Uterus (tissue), 4 donors: ENCODE data around the gene NAA60. TPM values are rescaled to one million over a fixed set of nuclear protein-coding genes. Genes with fewer than 3 reads are reported as not detected.
"Not testable (repeated sequence)": the region's sequence is repeated elsewhere in the genome, so short reads cannot be mapped to it uniquely, and the experiment has no call there.

Experiments
- DNase-seq, 2 donors: peaks; one replicate each; pipeline ENCODE4 v3.0.0-alpha.2; 2019 to 2020
- H3K27ac ChIP-seq, 2 donors: fragments of 200-600 bp; sonication (generic); 1 replicate in 1 of 2; 2 replicates in 1 of 2; pipeline ENCODE4 v1.5.1; 2016 to 2018
- H3K27me3 ChIP-seq, 2 donors: fragments of 200-600 bp; sonication (generic); one replicate each; pipeline ENCODE4 v1.5.1; 2018 to 2019; ENCODE audit warnings: control low read depth in 1 of 2
- H3K36me3 ChIP-seq, 2 donors: fragments of 200-600 bp; sonication (generic); one replicate each; pipeline ENCODE4 v1.5.1; 2019; ENCODE audit warnings: control low read depth in 1 of 2
- H3K4me1 ChIP-seq, 2 donors: fragments of 200-600 bp; sonication (generic); one replicate each; pipeline ENCODE4 v1.5.1; 2018 to 2019; ENCODE audit warnings: control low read depth in 1 of 2
- H3K4me3 ChIP-seq, 2 donors: fragments of 200-600 bp; sonication (generic); 1 replicate in 1 of 2; 2 replicates in 1 of 2; pipeline ENCODE4 v1.5.1; 2018 to 2019; ENCODE audit warnings: mild to moderate bottlenecking in 1 of 2
- H3K9me3 ChIP-seq, 2 donors: fragments of 200-600 bp; sonication (generic); one replicate each; pipeline ENCODE4 v1.5.1; 2019; ENCODE audit warnings: control low read depth in 1 of 2
- POLR2A ChIP-seq, 2 donors: fragments of 450-650 bp; IDR thresholded peaks; one replicate each; pipeline ENCODE4 v1.6.1; 2016; ENCODE audit warnings: antibody characterized with exemption in 2 of 2, mild to moderate bottlenecking in 1 of 2, moderate library complexity in 1 of 2
- intact Hi-C: fragments of 100-400 bp; cut with DNase I; formaldehyde crosslinking; loops from one replicate; pipeline ENCODE4 v1.15.1; 2023; ENCODE audit warnings: low total_unique reads
- total RNA-seq, 4 donors: library from RNA; depleted of rRNA in 3 of 4; stranded (reverse); fragments of >200 nt in 3 of 4; gene quantifications; one replicate each; pipeline versions ENCODE4 v1.1.0 to v1.2.4, GENCODE V29; 2014 to 2023
- TF ChIP-seq, protein P1 (sequence below), 4 experiments: fragments of 200-600 bp in 2 of 4; fragments of 450-650 bp in 2 of 4; sonication (generic) in 2 of 4; IDR thresholded peaks; one replicate each; pipeline ENCODE4 v1.5.1; 2016 to 2019; ENCODE audit warnings: antibody characterized with exemption in 4 of 4, mild to moderate bottlenecking in 2 of 4, moderate library complexity in 1 of 4
- donor health status: DM: yes; HTN: yes; CAD: no.

NAA60 gene
- total RNA-seq, 4 donors from 2014 or later = 17.4 to 45.1 (median 27.9) TPM

DNA sequence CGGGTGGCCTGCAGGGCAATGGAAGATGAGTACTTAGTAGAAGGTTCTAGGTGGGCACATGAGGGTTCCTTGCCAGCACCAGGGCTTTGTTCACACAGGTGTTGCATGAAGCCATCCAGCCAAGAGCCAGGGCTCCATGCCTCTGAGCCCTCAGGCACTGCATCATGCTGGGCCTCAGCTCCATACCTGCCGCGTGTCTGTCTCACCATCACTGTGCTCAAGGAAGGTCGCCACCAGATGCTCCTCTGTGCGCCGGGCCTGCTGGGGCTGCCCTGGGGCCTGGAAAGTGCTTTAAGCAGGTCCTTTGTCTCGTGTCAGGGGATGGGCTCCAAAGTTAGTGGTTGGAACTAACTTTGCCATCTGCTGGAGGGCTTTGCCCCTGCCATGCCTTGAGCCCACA lies 26.3 kb downstream of the NAA60 start:
- H3K27ac ChIP-seq = no peak overlapping the region
- no peak overlapping the region for H3K4me3 ChIP-seq
- no peaks in the 10 kb centered on the region for H3K4me1 ChIP-seq
- H3K27me3 ChIP-seq = no peaks in the 10 kb centered on the region
- no peaks in the 10 kb centered on the region for H3K36me3 ChIP-seq
- H3K9me3 ChIP-seq = no peaks in the 10 kb centered on the region
- TF ChIP-seq, protein P1, sequence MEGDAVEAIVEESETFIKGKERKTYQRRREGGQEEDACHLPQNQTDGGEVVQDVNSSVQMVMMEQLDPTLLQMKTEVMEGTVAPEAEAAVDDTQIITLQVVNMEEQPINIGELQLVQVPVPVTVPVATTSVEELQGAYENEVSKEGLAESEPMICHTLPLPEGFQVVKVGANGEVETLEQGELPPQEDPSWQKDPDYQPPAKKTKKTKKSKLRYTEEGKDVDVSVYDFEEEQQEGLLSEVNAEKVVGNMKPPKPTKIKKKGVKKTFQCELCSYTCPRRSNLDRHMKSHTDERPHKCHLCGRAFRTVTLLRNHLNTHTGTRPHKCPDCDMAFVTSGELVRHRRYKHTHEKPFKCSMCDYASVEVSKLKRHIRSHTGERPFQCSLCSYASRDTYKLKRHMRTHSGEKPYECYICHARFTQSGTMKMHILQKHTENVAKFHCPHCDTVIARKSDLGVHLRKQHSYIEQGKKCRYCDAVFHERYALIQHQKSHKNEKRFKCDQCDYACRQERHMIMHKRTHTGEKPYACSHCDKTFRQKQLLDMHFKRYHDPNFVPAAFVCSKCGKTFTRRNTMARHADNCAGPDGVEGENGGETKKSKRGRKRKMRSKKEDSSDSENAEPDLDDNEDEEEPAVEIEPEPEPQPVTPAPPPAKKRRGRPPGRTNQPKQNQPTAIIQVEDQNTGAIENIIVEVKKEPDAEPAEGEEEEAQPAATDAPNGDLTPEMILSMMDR (IDR thresholded peaks at IDR 0.05) = no peak
- TF ChIP-seq POLR2A (IDR thresholded peaks at IDR 0.05) = no peak
- no peak for DNase-seq
- intact Hi-C loops = no loop called here

DNA sequence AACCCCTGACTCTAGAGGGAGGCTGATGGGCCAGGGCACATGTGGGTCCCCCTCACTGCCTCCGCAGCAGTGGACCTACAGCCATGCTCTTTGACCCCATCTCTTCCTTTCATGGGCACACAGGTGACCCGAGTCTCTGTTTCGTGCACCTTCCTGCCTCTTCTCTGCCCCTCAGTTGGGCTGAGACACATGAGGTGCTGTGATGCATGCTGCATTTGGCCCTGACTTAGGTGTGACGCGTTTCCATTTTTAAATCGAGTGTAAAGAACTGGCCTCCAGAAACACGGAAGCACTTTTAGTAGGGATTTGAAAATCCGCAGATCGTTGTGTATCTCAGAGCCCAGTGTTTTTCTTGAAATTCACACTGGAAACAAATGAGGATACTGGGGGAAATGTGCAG lies 27.2 kb downstream of the NAA60 start:
- H3K4me1 ChIP-seq = no peaks in the 10 kb centered on the region
- H3K27me3 ChIP-seq = no peaks in the 10 kb centered on the region

DNA sequence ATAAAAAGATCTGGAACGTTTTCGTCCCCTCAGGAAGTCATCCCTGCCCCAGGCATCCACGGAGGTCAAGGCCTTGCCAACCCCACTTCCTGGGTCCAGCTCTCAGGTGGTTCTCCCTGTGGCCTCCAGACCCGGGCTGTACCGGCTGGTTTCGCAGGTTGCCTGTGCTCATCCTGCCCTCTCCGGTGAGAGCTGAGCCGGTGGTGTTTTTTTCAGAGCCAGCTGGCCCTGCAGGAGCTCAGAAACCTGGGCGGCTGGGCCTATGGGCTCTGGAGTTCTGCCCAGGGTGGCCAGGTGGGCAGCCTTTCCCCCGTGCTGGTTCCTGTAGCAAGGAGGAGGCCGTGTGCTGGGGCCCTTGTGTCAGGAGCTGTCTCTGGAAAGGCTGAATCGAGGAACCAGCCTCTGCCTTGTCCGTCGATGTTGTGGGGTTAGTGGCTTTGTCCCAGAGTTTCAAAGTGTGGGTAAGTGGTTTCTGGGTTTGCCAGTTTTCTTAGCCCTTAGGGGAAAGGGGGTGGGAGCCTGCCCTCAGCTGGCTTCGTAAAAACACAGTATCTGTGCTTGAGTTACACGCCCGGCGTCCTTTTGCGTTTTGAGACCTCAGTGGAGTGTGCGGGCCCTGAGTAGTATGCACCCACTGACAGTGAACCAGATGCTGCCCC lies 28.2 kb downstream of the NAA60 start:
- Histone ChIP-seq H3K27ac (no peak overlapping the region), H3K27me3 (no peaks in the 10 kb centered on the region), H3K9me3 (no peaks in the 10 kb centered on the region), H3K36me3 (no peaks in the 10 kb centered on the region), H3K4me1 (no peaks in the 10 kb centered on the region), H3K4me3 (no peak overlapping the region)
- TF ChIP-seq POLR2A (IDR thresholded peaks at IDR 0.05) = no peak
- TF ChIP-seq, protein P1 (IDR thresholded peaks at IDR 0.05) = no peak
- intact Hi-C loops = no loop called here
- DNase-seq = no peak

More for the DNA sequence above, 27.2 kb downstream of the NAA60 start:
- Histone ChIP-seq H3K36me3 (no peaks in the 10 kb centered on the region), H3K9me3 (no peaks in the 10 kb centered on the region), H3K4me3 (no peak overlapping the region), H3K27ac (no peak overlapping the region)
- TF ChIP-seq, protein P1 (IDR thresholded peaks at IDR 0.05) = no peak
- TF ChIP-seq POLR2A (IDR thresholded peaks at IDR 0.05) = no peak
- intact Hi-C loops = no loop called here
- no peak for DNase-seq

DNA sequence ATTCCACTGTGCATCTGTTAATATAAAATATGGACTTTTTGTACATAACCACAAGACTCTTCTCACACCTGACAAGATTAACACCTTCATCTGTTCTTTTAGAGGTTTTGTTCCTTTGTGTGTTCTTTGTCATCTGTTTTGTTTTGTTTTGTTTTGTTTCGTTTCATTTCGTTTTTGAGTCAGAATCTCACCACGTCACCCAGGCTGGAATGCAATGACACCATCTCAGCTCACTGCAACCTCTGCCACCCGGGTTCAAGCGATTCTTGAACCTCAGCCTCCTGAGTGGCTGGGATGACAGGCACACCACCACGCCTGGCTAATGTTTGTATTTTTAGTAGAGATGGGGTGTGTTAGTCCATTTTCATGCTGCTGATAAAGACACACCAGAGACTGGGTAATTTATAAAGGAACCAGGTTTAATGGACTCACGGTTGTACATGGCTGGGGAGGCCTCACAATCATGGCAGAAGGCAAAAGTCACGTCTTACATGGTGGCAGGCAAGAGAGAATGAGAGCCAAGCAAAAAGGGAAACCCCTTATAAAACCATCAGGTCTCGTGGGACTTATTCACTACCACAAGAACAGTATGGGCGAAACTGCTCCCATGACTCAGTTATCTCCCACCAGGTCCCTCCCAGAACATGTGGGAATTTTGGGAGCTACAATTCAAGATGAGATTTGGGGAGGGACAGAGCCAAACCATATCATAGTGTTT lies 29.6 kb downstream of the NAA60 start:
- intact Hi-C loops = no loop called here
- no peak for DNase-seq
- no peak overlapping the region for H3K27ac ChIP-seq
- H3K27me3 ChIP-seq = no peaks in the 10 kb centered on the region
- no peak for TF ChIP-seq POLR2A (IDR thresholded peaks at IDR 0.05)
- TF ChIP-seq, protein P1 (IDR thresholded peaks at IDR 0.05) = no peak
- no peaks in the 10 kb centered on the region for H3K36me3 ChIP-seq
- H3K9me3 ChIP-seq = no peaks in the 10 kb centered on the region
- no peaks in the 10 kb centered on the region for H3K4me1 ChIP-seq
- no peak overlapping the region for H3K4me3 ChIP-seq

DNA sequence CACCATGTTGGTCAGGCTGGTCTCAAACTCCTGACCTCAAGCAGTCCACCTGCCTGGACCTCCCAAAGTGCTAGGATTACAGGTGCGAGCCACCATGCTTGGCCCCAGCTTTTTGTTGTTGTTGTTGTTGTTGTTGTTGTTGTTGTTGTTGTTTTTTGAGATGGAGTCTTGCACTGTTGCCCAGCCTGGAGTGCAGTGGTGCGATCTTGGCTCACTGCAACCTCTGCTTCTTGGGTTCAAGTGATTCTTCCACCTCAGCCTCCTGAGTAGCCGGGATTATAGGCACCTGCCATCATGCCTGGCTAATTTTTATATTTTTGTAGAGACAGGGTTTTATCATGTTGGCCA lies 30.1 kb downstream of the NAA60 start:
- H3K4me1 ChIP-seq, intact Hi-C loops, DNase-seq, H3K4me3 ChIP-seq, H3K9me3 ChIP-seq, H3K27me3 ChIP-seq, H3K36me3 ChIP-seq, H3K27ac ChIP-seq: not testable (repeated sequence)
